ENCODE measurements around the gene SYCE1. TPM values are rescaled to one million over a fixed set of nuclear protein-coding genes. Genes with fewer than 3 reads are reported as not detected.
"Not testable (repeated sequence)": the region's sequence is repeated elsewhere in the genome, so short reads cannot be mapped to it uniquely, and the experiment has no call there.

Gene SYCE1
- total RNA-seq, 6 experiments from 2014 or later, result 0.37 to 4.1 (median 2.2) TPM; not detected in 1

- no peak for TF ChIP-seq POLR2A (IDR thresholded peaks at IDR 0.05)
- TF ChIP-seq CTCF (IDR thresholded peaks at IDR 0.05), result no peak
- Histone ChIP-seq H3K9me3 (no peaks in the 10 kb centered on the region), H3K36me3 (no peaks in the 10 kb centered on the region), H3K27me3 (no peaks in the 10 kb centered on the region), H3K4me3 (no peak overlapping the region), H3K27ac (no peak overlapping the region), H3K4me1 (no peaks in the 10 kb centered on the region)
- 33% methylated on average over 1 of the region's 13 CpGs for WGBS (ENCODE audit: insufficient coverage, low coverage, low lambda C conversion rate, missing lambda C conversion rate)
- ATAC-seq, result peak in 1 of 4 donors; percentile 13
- DNase-seq, result no peak
- intact Hi-C loops (cut with DNase I), result no loop called here
Measured at GRCh38 chr10:133590226-133590969, 25.0 kb upstream of the SYCE1 start.

DNA sequence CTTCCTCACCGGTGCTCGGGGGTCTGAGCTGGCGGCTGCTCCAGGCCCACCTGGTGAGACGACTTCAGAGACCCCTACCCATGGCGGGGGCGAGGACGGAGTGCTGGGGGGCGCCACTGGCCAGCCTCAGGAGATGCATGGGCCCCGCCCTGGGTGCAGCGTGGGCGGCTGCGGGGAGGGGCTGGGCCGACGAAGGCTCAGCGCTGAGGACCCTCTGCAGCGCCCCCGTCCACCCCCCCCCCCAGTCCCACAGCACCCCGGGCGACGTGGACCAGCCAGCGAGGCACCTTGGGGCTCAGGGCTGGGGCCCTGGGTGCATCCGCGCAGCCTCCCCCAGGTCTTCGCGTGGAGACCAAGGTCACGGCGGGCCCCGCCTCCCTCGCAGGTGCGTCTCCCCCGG lies 11.7 kb upstream of the SYCE1 start:
- DNase-seq, H3K27me3 ChIP-seq, H3K4me1 ChIP-seq, H3K4me3 ChIP-seq, H3K36me3 ChIP-seq, H3K27ac ChIP-seq, H3K9me3 ChIP-seq: not testable (repeated sequence)
- no CpG with 5 or more reads among the region's 31 CpGs for WGBS (ENCODE audit: insufficient coverage, low coverage, low lambda C conversion rate, missing lambda C conversion rate)
- peak in 1 of 4 donors; percentile 34 for ATAC-seq
- intact Hi-C loops (cut with DNase I), result loop anchor here in 1 of 2 donors (10.0 kb wide), 1 partner anchor 152 kb away; the partner anchor contains the start of gene SPRN

DNA sequence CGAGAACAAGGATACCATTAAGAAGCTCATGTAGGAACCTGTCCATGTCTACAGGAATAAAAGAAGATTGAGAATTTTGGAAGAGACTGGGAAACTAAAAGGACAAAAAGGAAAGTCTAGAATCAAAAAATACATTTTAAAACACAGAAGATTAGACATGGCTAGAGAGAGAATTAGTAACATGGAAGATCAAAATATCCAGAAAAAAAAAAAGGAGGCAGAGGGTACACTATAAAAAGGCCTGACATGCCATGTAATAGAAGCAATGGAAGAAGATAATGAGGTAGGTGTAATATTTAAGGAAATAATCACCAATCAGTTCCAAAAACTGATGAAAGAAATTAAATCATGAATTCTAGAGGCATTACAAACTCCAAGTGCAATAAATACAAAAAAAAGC lies 8.1 kb upstream of the SYCE1 start:
- H3K9me3 ChIP-seq, H3K4me3 ChIP-seq, H3K4me1 ChIP-seq, ATAC-seq, H3K27me3 ChIP-seq, H3K36me3 ChIP-seq, H3K27ac ChIP-seq, DNase-seq: not testable (repeated sequence)
- intact Hi-C loops (cut with DNase I), result loop anchor here in 1 of 2 donors (10.0 kb wide), 1 partner anchor 149 kb away; the partner anchor contains the start of gene SPRN
- WGBS (ENCODE audit: insufficient coverage, low coverage, low lambda C conversion rate, missing lambda C conversion rate), result 67% methylated on average over 1 of the region's 1 CpG

- not testable (repeated sequence) for H3K4me3 ChIP-seq, H3K9me3 ChIP-seq, H3K4me1 ChIP-seq, H3K27ac ChIP-seq, ATAC-seq, H3K36me3 ChIP-seq, DNase-seq, H3K27me3 ChIP-seq
- intact Hi-C loops (cut with DNase I), result loop anchor here in 1 of 2 donors (10.0 kb wide), 1 partner anchor 147 kb away; the partner anchor contains the start of gene SPRN
- WGBS (ENCODE audit: insufficient coverage, low coverage, low lambda C conversion rate, missing lambda C conversion rate), result no CpG with 5 or more reads among the region's 11 CpGs
Measured at GRCh38 chr10:133572055-133572454, 6.7 kb upstream of the SYCE1 start.

DNA sequence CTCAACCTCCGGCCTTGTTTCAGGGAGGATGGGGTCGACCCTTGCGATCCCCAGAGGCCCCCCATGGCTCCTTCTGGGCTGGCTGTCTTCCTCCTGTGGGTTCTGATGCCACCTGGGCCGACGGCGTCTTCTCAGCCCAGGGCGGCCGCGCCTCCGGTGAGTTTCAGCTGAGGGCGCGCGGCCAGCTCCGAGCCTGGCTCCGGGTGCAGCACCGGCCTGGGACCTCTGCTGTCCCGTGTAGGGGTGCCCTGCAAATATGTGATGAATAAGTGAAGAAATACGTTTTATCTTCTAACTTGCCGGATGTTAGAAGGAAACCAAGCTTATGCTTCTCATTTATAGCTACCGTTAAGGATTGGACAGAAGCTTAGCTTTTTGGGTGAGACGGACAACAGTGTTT lies 4.4 kb upstream of the SYCE1 start:
- not testable (repeated sequence) for H3K4me3 ChIP-seq, H3K27ac ChIP-seq, H3K9me3 ChIP-seq, H3K36me3 ChIP-seq, DNase-seq, ATAC-seq, H3K27me3 ChIP-seq, H3K4me1 ChIP-seq
- 77% methylated on average over 7 of the region's 21 CpGs for WGBS (ENCODE audit: insufficient coverage, low coverage, low lambda C conversion rate, missing lambda C conversion rate)
- intact Hi-C loops (cut with DNase I), result loop anchor here in 1 of 2 donors (10.0 kb wide), 1 partner anchor 145 kb away; the partner anchor contains the start of gene SPRN

GRCh38 chr10:133568831-133569527 lies 3.6 kb upstream of the SYCE1 start:
- H3K36me3 ChIP-seq; intact Hi-C loops (cut with DNase I): not testable (repeated sequence)
- ATAC-seq, result peak in 3 of 4 donors; percentile 9 to 23 (median 20)

GRCh38 chr10:133568287-133568614 lies 2.9 kb upstream of the SYCE1 start:
- DNase-seq, result no peak
- H3K4me3 ChIP-seq, result no peak overlapping the region
- WGBS (ENCODE audit: insufficient coverage, low coverage, low lambda C conversion rate, missing lambda C conversion rate), result no CpG with 5 or more reads among the region's 22 CpGs
- no peak overlapping the region for H3K27ac ChIP-seq
- intact Hi-C loops (cut with DNase I), result no loop called here
- no peak for ATAC-seq
- no peaks in the 10 kb centered on the region for H3K4me1 ChIP-seq
- no peak for TF ChIP-seq CTCF (IDR thresholded peaks at IDR 0.05)
- TF ChIP-seq POLR2A (IDR thresholded peaks at IDR 0.05), result no peak
- H3K36me3 ChIP-seq, result no peaks in the 10 kb centered on the region
- H3K9me3 ChIP-seq, result no peaks in the 10 kb centered on the region
- H3K27me3 ChIP-seq, result no peaks in the 10 kb centered on the region

More at GRCh38 chr10:133568831-133569527, 3.6 kb upstream of the SYCE1 start:
- no CpG with 5 or more reads among the region's 80 CpGs for WGBS (ENCODE audit: insufficient coverage, low coverage, low lambda C conversion rate, missing lambda C conversion rate)
- H3K27ac ChIP-seq, H3K4me3 ChIP-seq, H3K4me1 ChIP-seq, H3K27me3 ChIP-seq, DNase-seq, H3K9me3 ChIP-seq: not testable (repeated sequence)
